Testis (tissue), 3 donors: ENCODE measurements around the gene PDS5B. TPM values are rescaled to one million over a fixed set of nuclear protein-coding genes. Genes with fewer than 3 reads are reported as not detected.

Source experiments
- DNase-seq: peaks from one replicate; pipeline ENCODE4 v3.0.0-alpha.2; 2019
- H3K27ac ChIP-seq, 2 donors: fragments of 200-600 bp; sonication (generic); one replicate each; pipeline ENCODE4 v1.5.1; 2019
- H3K27me3 ChIP-seq: fragments of 200-600 bp; sonication (generic); one replicate; pipeline ENCODE4 v1.5.1; 2019
- H3K36me3 ChIP-seq: fragments of 200-600 bp; sonication (generic); one replicate; pipeline ENCODE4 v1.5.1; 2017; ENCODE audit warnings: low read depth; ENCODE audit errors: missing control alignments
- H3K4me1 ChIP-seq: fragments of 200-600 bp; sonication (generic); one replicate; pipeline ENCODE4 v1.5.1; 2019
- H3K4me3 ChIP-seq, 2 donors: fragments of 200-600 bp; sonication (generic); one replicate each; pipeline ENCODE4 v1.5.1; 2017 to 2019
- H3K9me3 ChIP-seq: fragments of 200-600 bp; sonication (generic); one replicate; pipeline ENCODE4 v1.5.1; 2017
- CTCF ChIP-seq, 3 experiments: fragments of 450-650 bp in 2 of 3; fragments of 200-600 bp in 1 of 3; sonication (generic) in 1 of 3; IDR thresholded peaks; one replicate each; pipeline ENCODE4 v1.5.1; 2016 to 2019; ENCODE audit warnings: antibody characterized with exemption in 3 of 3, mild to moderate bottlenecking in 2 of 3, moderate library complexity in 1 of 3
- POLR2A ChIP-seq: fragments of 450-650 bp; IDR thresholded peaks from one replicate; pipeline ENCODE4 v1.6.1; 2017; ENCODE audit warnings: antibody characterized with exemption, mild to moderate bottlenecking, moderate library complexity
- WGBS, 2 donors: methylation state at CpG; one replicate each; pipeline ENCODE4 v1.1.5; 2018; 5-methylcytosine and 5-hydroxymethylcytosine counted together
- intact Hi-C: fragments of 100-400 bp; cut with DNase I; formaldehyde crosslinking; loops from one replicate; pipeline ENCODE4 v1.15.1; 2023; ENCODE audit warnings: low total_unique reads
- polyA plus RNA-seq: library from polyadenylated mRNA; stranded (reverse); fragments of 350-450 nt; fragmentation: Illumina TruSeq; extraction: RNeasy Lipid Tissue Mini Kit (QIAGEN cat#74804); gene quantifications from one replicate; pipeline ENCODE4 v1.2.3, GENCODE V29; 2014; ENCODE audit warnings: low read depth, low replicate concordance; ENCODE audit not compliant: insufficient read depth
- total RNA-seq, 2 donors: library from RNA; depleted of rRNA; stranded (reverse); fragments of >200 nt; gene quantifications; one replicate each; pipeline ENCODE4 v1.2.3, GENCODE V29; 2016

The PDS5B gene
- total and polyA plus RNA-seq, 3 donors from 2014 or later = 19.0 to 52.4 (median 46.3) TPM

DNA sequence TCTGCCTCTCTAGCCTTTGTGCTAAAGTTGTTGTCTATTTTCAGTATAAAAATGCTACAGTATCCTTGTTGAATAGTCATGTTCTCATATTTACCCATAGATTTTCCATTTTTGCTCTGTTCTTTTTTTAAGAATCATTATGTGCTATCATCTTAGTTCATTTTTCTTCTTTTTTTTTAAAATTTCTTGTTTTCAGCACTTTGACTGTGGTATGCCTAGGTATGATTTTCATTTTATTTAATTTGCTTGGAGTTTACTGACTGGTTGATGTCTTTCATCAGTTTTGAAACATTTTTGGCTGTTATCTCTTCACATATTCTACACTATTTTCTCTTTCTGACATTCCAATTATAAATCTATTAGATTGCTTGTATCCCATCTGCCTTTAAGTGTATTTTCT is 192.9 kb downstream of the PDS5B start:
- no peaks in the 10 kb centered on the region for H3K4me1 ChIP-seq
- H3K4me3 ChIP-seq = no peak overlapping the region
- intact Hi-C loops = no loop called here
- H3K36me3 ChIP-seq = no peaks in the 10 kb centered on the region
- no peak for DNase-seq
- no peak overlapping the region for H3K27ac ChIP-seq
- no peaks in the 10 kb centered on the region for H3K27me3 ChIP-seq
- TF ChIP-seq CTCF (IDR thresholded peaks at IDR 0.05) (no peak), POLR2A (no peak)
- no peaks in the 10 kb centered on the region for H3K9me3 ChIP-seq

- Histone ChIP-seq H3K27ac (no peak overlapping the region), H3K4me1 (no peaks in the 10 kb centered on the region), H3K27me3 (no peaks in the 10 kb centered on the region), H3K36me3 (no peaks in the 10 kb centered on the region), H3K9me3 (no peaks in the 10 kb centered on the region), H3K4me3 (no peak overlapping the region)
- no peak for DNase-seq
- intact Hi-C loops = no loop called here
- 91 to 99% methylated on average over 2 of the region's 2 CpGs for WGBS, 2 donors
- TF ChIP-seq POLR2A = no peak
- no peak for TF ChIP-seq CTCF (IDR thresholded peaks at IDR 0.05)
Measured at GRCh38 chr13:32781906-32782305, 195.7 kb downstream of the PDS5B start.

- intact Hi-C loops = no loop called here
- TF ChIP-seq CTCF (IDR thresholded peaks at IDR 0.05) = no peak
- TF ChIP-seq POLR2A = no peak
- DNase-seq = no peak
- H3K27me3 ChIP-seq = no peaks in the 10 kb centered on the region
- H3K4me3 ChIP-seq = no peak overlapping the region
- H3K9me3 ChIP-seq = no peaks in the 10 kb centered on the region
- 42 to 47% methylated on average over 3 of the region's 3 CpGs for WGBS, 2 donors
- no peaks in the 10 kb centered on the region for H3K4me1 ChIP-seq
- no peaks in the 10 kb centered on the region for H3K36me3 ChIP-seq
- no peak overlapping the region for H3K27ac ChIP-seq
Measured at GRCh38 chr13:32783067-32783466, 196.8 kb downstream of the PDS5B start.

DNA sequence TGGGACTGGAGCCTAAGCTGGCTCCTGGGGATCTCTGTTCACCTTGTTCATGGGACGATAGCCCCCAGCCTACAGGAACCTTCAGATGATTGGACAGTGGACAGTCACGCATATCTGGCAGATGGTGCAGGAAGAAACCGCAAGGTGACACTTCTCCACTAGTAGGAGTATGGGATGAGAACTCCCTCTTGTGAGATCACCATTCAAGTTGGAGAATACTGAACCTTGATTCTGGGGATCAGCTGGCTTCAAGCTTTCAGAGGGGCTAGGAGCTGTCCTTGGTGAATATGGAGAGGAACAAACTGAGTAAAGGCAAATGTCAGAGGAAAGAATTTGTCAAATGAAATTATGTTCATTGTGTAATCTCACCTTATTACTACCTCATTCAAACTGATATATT is 204.5 kb downstream of the PDS5B start:
- Histone ChIP-seq H3K27me3 (no peaks in the 10 kb centered on the region), H3K27ac (no peak overlapping the region), H3K4me3 (no peak overlapping the region), H3K36me3 (no peaks in the 10 kb centered on the region), H3K4me1 (no peaks in the 10 kb centered on the region), H3K9me3 (no peaks in the 10 kb centered on the region)
- TF ChIP-seq POLR2A (no peak), CTCF (IDR thresholded peaks at IDR 0.05) (no peak)
- 85 to 93% methylated on average over 3 of the region's 3 CpGs for WGBS, 2 donors
- intact Hi-C loops = no loop called here
- no peak for DNase-seq

DNA sequence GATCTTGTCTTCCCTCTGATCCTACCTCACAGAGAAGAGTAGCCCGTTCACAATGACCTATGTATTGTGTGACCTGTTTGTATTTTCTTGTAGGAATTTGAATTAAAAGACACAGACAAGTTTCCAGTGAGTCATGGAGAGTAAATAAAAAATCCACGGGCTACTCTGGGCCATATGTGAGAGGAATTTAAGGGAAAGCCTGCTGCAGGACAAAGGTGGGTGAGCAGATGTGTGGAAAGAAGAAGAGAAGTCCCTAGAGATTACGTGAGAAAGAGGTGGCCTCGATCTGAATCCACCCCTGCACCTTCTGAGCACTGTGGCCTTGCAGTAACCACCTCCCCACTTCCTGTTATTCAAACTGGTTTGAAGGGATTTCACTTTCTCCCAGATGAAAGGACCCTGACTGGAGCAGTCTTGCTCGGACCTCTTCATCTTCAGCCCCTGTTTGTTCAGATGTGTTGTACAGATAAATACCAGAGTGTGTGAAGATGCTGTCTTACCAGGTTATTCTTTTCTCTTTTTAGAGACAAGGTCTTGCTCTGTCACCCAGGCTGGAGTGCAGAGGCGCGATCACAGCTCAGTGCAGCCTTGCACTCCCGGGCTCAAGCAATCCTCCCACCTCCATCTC is 205.4 kb downstream of the PDS5B start:
- H3K4me1 ChIP-seq = no peaks in the 10 kb centered on the region
- no peak overlapping the region for H3K27ac ChIP-seq
- no peak overlapping the region for H3K4me3 ChIP-seq
- intact Hi-C loops = no loop called here
- H3K27me3 ChIP-seq = no peaks in the 10 kb centered on the region
- WGBS, 2 donors = 51 to 69% methylated on average over 8 of the region's 8 CpGs
- H3K36me3 ChIP-seq = no peaks in the 10 kb centered on the region
- TF ChIP-seq POLR2A (no peak), CTCF (IDR thresholded peaks at IDR 0.05) (no peak)
- no peaks in the 10 kb centered on the region for H3K9me3 ChIP-seq
- DNase-seq = no peak
